Stimulated activated CD8-positive, alpha-beta memory T cell treated with anti-CD3 and anti-CD28 coated beads, Interleukin-7, amount 100 ng/mL, for 1 hour (primary cell): ENCODE measurements around the gene PCSK4.
"Not testable (repeated sequence)": the region's sequence is repeated elsewhere in the genome, so short reads cannot be mapped to it uniquely, and the experiment has no call there.

Experiments used
- DNase-seq, 2 donors: peaks; one replicate each; pipeline ENCODE4 v3.0.0-alpha.2; 2020; ENCODE audit warnings: low read depth in 2 of 2

PCSK4 gene

GRCh38 chr19:1439525-1440417, 50.4 kb downstream of the PCSK4 start:
- not testable (repeated sequence) for DNase-seq

- no peak for DNase-seq
These were observed 51.2 kb downstream of the PCSK4 start for GRCh38 chr19:1438933-1439354.

- peak; percentile 94 to 95 for DNase-seq
These were observed 51.9 kb downstream of the PCSK4 start, which contains the start of gene RPS15 for GRCh38 chr19:1438035-1438932. Gene RPS15, plus strand, starts transcription at chr19:1438396. Its CDS starts 30 bp downstream, at chr19:1438426.

GRCh38 chr19:1437609-1438008, 52.5 kb downstream of the PCSK4 start:
- no peak for DNase-seq

- DNase-seq = no peak
These were observed 54.7 kb downstream of the PCSK4 start for GRCh38 chr19:1435378-1435989.

GRCh38 chr19:1434577-1435060, 55.5 kb downstream of the PCSK4 start:
- DNase-seq = no peak

GRCh38 chr19:1434040-1434366, 56.1 kb downstream of the PCSK4 start:
- no peak for DNase-seq

- DNase-seq = no peak
These were observed 56.8 kb downstream of the PCSK4 start for GRCh38 chr19:1433119-1434039.

- no peak for DNase-seq
These were observed 57.7 kb downstream of the PCSK4 start for GRCh38 chr19:1432507-1432887.

- DNase-seq = no peak
These were observed 58.2 kb downstream of the PCSK4 start for GRCh38 chr19:1431759-1432506.
